HepG2 (cell line): ENCODE data around the gene ZDHHC7. TPM values are rescaled to one million over a fixed set of nuclear protein-coding genes. Genes with fewer than 3 reads are reported as not detected.
A peak's percentile ranks its signal among the peaks of the same experiment; 100 is the strongest.

ENCODE experiments used
- SAFB2 ChIP-seq: sonication (generic); formaldehyde crosslinking; IDR thresholded peaks from 2 replicates; pipeline ENCODE4 v1.5.1; 2020; ENCODE audit warnings: missing genetic modification reagents, low read depth, mild to moderate bottlenecking, borderline replicate concordance
- SRSF9 ChIP-seq: fragments of 200-400 bp; formaldehyde crosslinking; IDR thresholded peaks from 2 replicates; pipeline ENCODE4 v1.6.1; 2018; ENCODE audit warnings: borderline replicate concordance, mild to moderate bottlenecking, low read depth, low read length; ENCODE audit not compliant: insufficient read depth, poor library complexity, severe bottlenecking
- TAF1 ChIP-seq: sonication (generic); formaldehyde crosslinking; IDR thresholded peaks from 2 replicates; pipeline ENCODE4 v1.4.0; 2020; ENCODE audit warnings: missing genetic modification reagents
- polyA plus RNA-seq, 8 experiments: library from polyadenylated mRNA; depleted of rRNA in 3 of 8; stranded (reverse) in 7 of 8; unstranded in 1 of 8; fragments of >200 nt; fragmentation: Illumina TruSeq in 4 of 8; extraction: Trizol in 4 of 8; gene quantifications; 2 replicates each; pipeline versions ENCODE4 v1.2.1 to v1.2.3, GENCODE V29; 2011 to 2016; ENCODE audit warnings: low read depth in 4 of 8, missing spikeins in 1 of 8, mixed read lengths in 1 of 8; ENCODE audit not compliant: insufficient read depth in 1 of 8
- total RNA-seq, 5 experiments: library from RNA; depleted of rRNA; stranded (reverse); fragments of >200 nt; fragmentation: Illumina TruSeq; extraction: Trizol; gene quantifications; 2 replicates each; pipeline ENCODE4 v1.2.3, GENCODE V29; 2016; ENCODE audit warnings: low read depth in 1 of 5
- TF ChIP-seq, protein P1 (sequence below): sonication (generic); formaldehyde crosslinking; IDR thresholded peaks from 2 replicates; pipeline ENCODE4 v1.5.1; 2020; ENCODE audit warnings: missing genetic modification reagents, mild to moderate bottlenecking, borderline replicate concordance
- TF ChIP-seq, protein P2 (sequence below): sonication (generic); formaldehyde crosslinking; conservative IDR thresholded peaks from 2 replicates; pipeline ENCODE4 v1.4.0; 2020; ENCODE audit warnings: mild to moderate bottlenecking, missing genetic modification reagents, moderate library complexity
- TF ChIP-seq, protein P3 (sequence below): sonication (generic); formaldehyde crosslinking; IDR thresholded peaks from 2 replicates; pipeline ENCODE4 v1.4.0; 2020; ENCODE audit warnings: missing genetic modification reagents, mild to moderate bottlenecking, borderline replicate concordance
- TF ChIP-seq, protein P4 (sequence below): sonication (generic); formaldehyde crosslinking; IDR thresholded peaks from 2 replicates; pipeline ENCODE4 v1.4.0; 2020; ENCODE audit warnings: mild to moderate bottlenecking, missing genetic modification reagents, borderline replicate concordance
- TF ChIP-seq, protein P5 (sequence below): sonication (generic); formaldehyde crosslinking; IDR thresholded peaks from 2 replicates; pipeline ENCODE4 v1.9.0; 2021; ENCODE audit warnings: missing genetic modification reagents, mild to moderate bottlenecking, borderline replicate concordance
- TF ChIP-seq, protein P6 (sequence below), 2 experiments: fragments of 450-650 bp in 1 of 2; sonication (generic) in 1 of 2; formaldehyde crosslinking; IDR thresholded peaks; 2 replicates each; pipeline versions ENCODE4 v1.5.0 to v1.8.0; 2020 to 2022; ENCODE audit warnings: mild to moderate bottlenecking in 1 of 2, missing genetic modification reagents in 1 of 2
- TF ChIP-seq, protein P7 (sequence below): sonication (generic); formaldehyde crosslinking; IDR thresholded peaks from 2 replicates; pipeline ENCODE4 v1.4.0; 2020; ENCODE audit warnings: mild to moderate bottlenecking, missing genetic modification reagents

Gene ZDHHC7
- total and polyA plus RNA-seq, 2 of the 13 experiments (the other 11 are each of a cell fraction or from before 2014, with no cell fraction given): 46.8 to 67.6 TPM

DNA sequence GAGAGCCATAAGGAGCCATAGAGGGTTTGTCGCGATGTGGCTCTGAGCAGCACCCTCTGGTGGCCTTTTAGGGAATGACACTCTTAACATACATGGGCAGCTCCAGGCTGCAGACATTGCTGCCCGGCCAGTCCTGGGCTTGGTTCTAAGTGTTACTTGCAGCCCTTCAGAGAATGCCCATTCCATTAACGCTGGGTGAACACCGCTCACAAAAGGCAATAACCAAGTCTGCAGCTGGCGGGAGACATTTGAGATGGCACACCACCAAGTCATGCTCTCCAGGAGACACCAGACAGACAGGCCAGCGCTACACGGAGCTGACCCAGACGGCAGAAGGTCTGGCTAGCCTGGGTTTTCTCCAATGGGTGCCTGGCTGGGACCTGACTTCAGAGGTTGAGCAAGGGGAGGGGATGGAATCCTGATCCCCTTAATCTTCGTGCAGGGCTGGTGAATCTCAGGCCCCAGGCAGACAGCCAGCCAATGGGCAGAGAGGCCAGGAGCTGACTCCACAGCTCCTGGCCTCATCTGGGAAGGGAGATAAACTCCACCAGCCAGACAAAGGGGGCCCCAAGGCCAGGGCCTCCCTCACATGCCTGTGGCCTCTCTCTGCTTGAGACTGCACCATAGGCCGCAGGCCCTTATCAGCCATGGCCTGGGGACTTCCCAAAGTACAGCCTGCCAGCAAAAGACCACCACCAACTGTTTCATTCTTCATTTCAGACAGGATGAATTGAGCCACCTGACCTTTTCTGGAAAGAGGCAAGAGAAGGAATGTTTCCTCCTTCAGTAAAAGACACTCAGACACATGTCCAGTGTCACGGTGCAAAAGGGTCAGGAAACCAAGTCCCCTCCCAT, 58.8 kb downstream of the ZDHHC7 start (continued):
- TF ChIP-seq, protein P1, sequence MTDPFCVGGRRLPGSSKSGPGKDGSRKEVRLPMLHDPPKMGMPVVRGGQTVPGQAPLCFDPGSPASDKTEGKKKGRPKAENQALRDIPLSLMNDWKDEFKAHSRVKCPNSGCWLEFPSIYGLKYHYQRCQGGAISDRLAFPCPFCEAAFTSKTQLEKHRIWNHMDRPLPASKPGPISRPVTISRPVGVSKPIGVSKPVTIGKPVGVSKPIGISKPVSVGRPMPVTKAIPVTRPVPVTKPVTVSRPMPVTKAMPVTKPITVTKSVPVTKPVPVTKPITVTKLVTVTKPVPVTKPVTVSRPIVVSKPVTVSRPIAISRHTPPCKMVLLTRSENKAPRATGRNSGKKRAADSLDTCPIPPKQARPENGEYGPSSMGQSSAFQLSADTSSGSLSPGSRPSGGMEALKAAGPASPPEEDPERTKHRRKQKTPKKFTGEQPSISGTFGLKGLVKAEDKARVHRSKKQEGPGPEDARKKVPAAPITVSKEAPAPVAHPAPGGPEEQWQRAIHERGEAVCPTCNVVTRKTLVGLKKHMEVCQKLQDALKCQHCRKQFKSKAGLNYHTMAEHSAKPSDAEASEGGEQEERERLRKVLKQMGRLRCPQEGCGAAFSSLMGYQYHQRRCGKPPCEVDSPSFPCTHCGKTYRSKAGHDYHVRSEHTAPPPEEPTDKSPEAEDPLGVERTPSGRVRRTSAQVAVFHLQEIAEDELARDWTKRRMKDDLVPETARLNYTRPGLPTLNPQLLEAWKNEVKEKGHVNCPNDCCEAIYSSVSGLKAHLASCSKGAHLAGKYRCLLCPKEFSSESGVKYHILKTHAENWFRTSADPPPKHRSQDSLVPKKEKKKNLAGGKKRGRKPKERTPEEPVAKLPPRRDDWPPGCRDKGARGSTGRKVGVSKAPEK (CRISPR knock-in tag): no peak; the same call in 1 of the 2 replicates
- TF ChIP-seq, protein P2, sequence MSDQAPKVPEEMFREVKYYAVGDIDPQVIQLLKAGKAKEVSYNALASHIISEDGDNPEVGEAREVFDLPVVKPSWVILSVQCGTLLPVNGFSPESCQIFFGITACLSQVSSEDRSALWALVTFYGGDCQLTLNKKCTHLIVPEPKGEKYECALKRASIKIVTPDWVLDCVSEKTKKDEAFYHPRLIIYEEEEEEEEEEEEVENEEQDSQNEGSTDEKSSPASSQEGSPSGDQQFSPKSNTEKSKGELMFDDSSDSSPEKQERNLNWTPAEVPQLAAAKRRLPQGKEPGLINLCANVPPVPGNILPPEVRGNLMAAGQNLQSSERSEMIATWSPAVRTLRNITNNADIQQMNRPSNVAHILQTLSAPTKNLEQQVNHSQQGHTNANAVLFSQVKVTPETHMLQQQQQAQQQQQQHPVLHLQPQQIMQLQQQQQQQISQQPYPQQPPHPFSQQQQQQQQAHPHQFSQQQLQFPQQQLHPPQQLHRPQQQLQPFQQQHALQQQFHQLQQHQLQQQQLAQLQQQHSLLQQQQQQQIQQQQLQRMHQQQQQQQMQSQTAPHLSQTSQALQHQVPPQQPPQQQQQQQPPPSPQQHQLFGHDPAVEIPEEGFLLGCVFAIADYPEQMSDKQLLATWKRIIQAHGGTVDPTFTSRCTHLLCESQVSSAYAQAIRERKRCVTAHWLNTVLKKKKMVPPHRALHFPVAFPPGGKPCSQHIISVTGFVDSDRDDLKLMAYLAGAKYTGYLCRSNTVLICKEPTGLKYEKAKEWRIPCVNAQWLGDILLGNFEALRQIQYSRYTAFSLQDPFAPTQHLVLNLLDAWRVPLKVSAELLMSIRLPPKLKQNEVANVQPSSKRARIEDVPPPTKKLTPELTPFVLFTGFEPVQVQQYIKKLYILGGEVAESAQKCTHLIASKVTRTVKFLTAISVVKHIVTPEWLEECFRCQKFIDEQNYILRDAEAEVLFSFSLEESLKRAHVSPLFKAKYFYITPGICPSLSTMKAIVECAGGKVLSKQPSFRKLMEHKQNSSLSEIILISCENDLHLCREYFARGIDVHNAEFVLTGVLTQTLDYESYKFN (CRISPR knock-in tag): peak; percentile 20
- TF ChIP-seq, protein P3, sequence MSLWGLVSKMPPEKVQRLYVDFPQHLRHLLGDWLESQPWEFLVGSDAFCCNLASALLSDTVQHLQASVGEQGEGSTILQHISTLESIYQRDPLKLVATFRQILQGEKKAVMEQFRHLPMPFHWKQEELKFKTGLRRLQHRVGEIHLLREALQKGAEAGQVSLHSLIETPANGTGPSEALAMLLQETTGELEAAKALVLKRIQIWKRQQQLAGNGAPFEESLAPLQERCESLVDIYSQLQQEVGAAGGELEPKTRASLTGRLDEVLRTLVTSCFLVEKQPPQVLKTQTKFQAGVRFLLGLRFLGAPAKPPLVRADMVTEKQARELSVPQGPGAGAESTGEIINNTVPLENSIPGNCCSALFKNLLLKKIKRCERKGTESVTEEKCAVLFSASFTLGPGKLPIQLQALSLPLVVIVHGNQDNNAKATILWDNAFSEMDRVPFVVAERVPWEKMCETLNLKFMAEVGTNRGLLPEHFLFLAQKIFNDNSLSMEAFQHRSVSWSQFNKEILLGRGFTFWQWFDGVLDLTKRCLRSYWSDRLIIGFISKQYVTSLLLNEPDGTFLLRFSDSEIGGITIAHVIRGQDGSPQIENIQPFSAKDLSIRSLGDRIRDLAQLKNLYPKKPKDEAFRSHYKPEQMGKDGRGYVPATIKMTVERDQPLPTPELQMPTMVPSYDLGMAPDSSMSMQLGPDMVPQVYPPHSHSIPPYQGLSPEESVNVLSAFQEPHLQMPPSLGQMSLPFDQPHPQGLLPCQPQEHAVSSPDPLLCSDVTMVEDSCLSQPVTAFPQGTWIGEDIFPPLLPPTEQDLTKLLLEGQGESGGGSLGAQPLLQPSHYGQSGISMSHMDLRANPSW (CRISPR knock-in tag): no peak
- TF ChIP-seq SAFB2 (CRISPR knock-in tag) (no peak), SRSF9 (no peak), TAF1 (CRISPR knock-in tag) (no peak; the same call in 1 of the 2 replicates)
- TF ChIP-seq, protein P4, sequence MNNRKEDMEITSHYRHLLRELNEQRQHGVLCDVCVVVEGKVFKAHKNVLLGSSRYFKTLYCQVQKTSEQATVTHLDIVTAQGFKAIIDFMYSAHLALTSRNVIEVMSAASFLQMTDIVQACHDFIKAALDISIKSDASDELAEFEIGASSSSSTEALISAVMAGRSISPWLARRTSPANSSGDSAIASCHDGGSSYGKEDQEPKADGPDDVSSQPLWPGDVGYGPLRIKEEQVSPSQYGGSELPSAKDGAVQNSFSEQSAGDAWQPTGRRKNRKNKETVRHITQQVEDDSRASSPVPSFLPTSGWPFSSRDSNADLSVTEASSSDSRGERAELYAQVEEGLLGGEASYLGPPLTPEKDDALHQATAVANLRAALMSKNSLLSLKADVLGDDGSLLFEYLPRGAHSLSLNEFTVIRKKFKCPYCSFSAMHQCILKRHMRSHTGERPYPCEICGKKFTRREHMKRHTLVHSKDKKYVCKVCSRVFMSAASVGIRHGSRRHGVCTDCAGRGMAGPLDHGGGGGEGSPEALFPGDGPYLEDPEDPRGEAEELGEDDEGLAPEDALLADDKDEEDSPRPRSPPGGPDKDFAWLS (CRISPR knock-in tag): no peak
- TF ChIP-seq, protein P5, sequence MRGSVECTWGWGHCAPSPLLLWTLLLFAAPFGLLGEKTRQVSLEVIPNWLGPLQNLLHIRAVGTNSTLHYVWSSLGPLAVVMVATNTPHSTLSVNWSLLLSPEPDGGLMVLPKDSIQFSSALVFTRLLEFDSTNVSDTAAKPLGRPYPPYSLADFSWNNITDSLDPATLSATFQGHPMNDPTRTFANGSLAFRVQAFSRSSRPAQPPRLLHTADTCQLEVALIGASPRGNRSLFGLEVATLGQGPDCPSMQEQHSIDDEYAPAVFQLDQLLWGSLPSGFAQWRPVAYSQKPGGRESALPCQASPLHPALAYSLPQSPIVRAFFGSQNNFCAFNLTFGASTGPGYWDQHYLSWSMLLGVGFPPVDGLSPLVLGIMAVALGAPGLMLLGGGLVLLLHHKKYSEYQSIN (CRISPR knock-in tag): no peak
- TF ChIP-seq, protein P6, sequence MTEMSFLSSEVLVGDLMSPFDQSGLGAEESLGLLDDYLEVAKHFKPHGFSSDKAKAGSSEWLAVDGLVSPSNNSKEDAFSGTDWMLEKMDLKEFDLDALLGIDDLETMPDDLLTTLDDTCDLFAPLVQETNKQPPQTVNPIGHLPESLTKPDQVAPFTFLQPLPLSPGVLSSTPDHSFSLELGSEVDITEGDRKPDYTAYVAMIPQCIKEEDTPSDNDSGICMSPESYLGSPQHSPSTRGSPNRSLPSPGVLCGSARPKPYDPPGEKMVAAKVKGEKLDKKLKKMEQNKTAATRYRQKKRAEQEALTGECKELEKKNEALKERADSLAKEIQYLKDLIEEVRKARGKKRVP (CRISPR knock-in tag; IDR thresholded peaks at IDR 0.05): no peak
- TF ChIP-seq, protein P7, sequence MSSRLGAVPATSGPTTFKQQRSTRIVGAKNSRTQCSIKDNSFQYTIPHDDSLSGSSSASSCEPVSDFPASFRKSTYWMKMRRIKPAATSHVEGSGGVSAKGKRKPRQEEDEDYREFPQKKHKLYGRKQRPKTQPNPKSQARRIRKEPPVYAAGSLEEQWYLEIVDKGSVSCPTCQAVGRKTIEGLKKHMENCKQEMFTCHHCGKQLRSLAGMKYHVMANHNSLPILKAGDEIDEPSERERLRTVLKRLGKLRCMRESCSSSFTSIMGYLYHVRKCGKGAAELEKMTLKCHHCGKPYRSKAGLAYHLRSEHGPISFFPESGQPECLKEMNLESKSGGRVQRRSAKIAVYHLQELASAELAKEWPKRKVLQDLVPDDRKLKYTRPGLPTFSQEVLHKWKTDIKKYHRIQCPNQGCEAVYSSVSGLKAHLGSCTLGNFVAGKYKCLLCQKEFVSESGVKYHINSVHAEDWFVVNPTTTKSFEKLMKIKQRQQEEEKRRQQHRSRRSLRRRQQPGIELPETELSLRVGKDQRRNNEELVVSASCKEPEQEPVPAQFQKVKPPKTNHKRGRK (CRISPR knock-in tag): peak; percentile 32; the same call in 1 of the 2 replicates
